ENCODE results near the gene MTMR1. TPM values are rescaled to one million over a fixed set of nuclear protein-coding genes. Genes with fewer than 3 reads are reported as not detected.

MTMR1 gene
- total RNA-seq, 1 experiment from 2014 or later: 23.6 TPM

DNA sequence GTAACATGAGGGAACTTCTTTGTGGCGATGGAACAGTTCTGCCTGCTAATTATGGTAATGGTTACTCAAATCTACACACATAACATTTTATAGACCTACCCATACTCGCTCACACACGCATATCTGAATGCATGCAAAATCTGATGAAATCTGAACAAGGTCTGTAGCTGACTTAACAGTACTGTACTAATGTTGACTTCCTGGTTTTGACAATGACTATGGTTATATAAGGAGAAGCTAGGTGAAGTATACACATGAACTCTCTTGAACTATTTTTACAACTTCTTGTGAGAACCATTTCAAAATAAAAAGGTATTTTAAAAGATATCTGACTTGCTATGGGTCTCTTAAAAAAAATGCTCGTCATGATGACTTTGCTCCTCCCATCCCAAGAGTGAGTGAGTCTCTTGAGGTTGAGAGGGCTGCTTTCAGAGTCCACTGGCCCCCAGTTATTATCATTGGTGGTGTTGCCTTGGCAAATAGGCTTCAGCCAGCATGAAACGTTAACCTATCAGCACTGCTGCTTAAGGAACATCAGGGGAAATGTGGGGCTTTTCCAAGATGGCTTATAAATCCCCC is 99.8 kb downstream of the MTMR1 start:
- intact Hi-C loops (cut with micrococcal nuclease; ENCODE audit: unreplicated experiment): no loop called here
- no peaks in the 10 kb centered on the region for H3K9me3 ChIP-seq (ENCODE audit: low read depth, low read length, poor library complexity, severe bottlenecking)

DNA sequence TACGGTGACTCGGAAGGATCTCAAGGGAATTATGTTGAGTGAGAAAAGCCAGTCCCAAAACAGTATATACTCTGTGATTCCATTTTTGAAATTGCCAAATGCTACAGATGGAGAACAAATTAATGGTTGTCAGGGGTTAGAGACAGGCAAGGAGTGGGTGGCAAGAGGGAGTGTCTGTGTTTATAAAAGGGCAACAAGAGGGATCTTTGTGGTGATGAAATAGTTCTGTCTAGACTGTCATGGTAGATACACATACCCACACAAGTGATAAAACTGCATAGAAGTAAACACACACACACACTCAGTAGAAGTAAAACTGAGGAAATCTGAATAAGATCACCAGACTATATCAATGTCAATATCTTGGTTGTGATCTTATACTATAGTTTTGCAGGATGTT is 112.5 kb downstream of the MTMR1 start:
- Histone ChIP-seq H3K36me3 (ENCODE audit: insufficient read depth, low read length, poor library complexity, severe bottlenecking) (no peaks in the 10 kb centered on the region), H3K4me1 (ENCODE audit: insufficient read depth, low read length, poor library complexity, severe bottlenecking) (no peaks in the 10 kb centered on the region), H3K27me3 (replicated peaks; ENCODE audit: insufficient read depth, low read depth, low read length, poor library complexity) (no peaks in the 10 kb centered on the region), H3K4me3 (ENCODE audit: low read depth, low read length, poor library complexity, severe bottlenecking) (no peak overlapping the region), H3K27ac (ENCODE audit: low read depth, low read length, poor library complexity, severe bottlenecking) (no peak overlapping the region), H3K9me3 (ENCODE audit: low read depth, low read length, poor library complexity, severe bottlenecking) (no peaks in the 10 kb centered on the region)
- intact Hi-C loops (cut with micrococcal nuclease; ENCODE audit: unreplicated experiment): no loop called here
- POLR2A ChIA-PET (ENCODE audit: low non-redundant PET): no interaction called here
- DNase-seq (ENCODE audit: low spot score): no peak
- no peak for TF ChIP-seq EZH2 (IDR thresholded peaks at IDR 0.05; ENCODE audit: borderline replicate concordance, low read depth, low read length, poor library complexity, severe bottlenecking)
- TF ChIP-seq, protein P1, sequence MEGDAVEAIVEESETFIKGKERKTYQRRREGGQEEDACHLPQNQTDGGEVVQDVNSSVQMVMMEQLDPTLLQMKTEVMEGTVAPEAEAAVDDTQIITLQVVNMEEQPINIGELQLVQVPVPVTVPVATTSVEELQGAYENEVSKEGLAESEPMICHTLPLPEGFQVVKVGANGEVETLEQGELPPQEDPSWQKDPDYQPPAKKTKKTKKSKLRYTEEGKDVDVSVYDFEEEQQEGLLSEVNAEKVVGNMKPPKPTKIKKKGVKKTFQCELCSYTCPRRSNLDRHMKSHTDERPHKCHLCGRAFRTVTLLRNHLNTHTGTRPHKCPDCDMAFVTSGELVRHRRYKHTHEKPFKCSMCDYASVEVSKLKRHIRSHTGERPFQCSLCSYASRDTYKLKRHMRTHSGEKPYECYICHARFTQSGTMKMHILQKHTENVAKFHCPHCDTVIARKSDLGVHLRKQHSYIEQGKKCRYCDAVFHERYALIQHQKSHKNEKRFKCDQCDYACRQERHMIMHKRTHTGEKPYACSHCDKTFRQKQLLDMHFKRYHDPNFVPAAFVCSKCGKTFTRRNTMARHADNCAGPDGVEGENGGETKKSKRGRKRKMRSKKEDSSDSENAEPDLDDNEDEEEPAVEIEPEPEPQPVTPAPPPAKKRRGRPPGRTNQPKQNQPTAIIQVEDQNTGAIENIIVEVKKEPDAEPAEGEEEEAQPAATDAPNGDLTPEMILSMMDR (conservative IDR thresholded peaks at IDR 0.05; ENCODE audit: low read depth, low read length): no peak
- CTCF ChIA-PET: no interaction called here
- BruUV-seq (replicated peaks): no TSS peak

More for the DNA sequence above, 99.8 kb downstream of the MTMR1 start:
- DNase-seq (ENCODE audit: low spot score): no peak
- no peak overlapping the region for H3K4me3 ChIP-seq (ENCODE audit: low read depth, low read length, poor library complexity, severe bottlenecking)
- ChIA-PET POLR2A (ENCODE audit: low non-redundant PET) (no interaction called here), CTCF (no interaction called here)
- H3K36me3 ChIP-seq (ENCODE audit: insufficient read depth, low read length, poor library complexity, severe bottlenecking): no peaks in the 10 kb centered on the region
- H3K27me3 ChIP-seq (replicated peaks; ENCODE audit: insufficient read depth, low read depth, low read length, poor library complexity): no peaks in the 10 kb centered on the region
- no peaks in the 10 kb centered on the region for H3K4me1 ChIP-seq (ENCODE audit: insufficient read depth, low read length, poor library complexity, severe bottlenecking)
- BruUV-seq (replicated peaks): no TSS peak
- TF ChIP-seq EZH2 (IDR thresholded peaks at IDR 0.05; ENCODE audit: borderline replicate concordance, low read depth, low read length, poor library complexity, severe bottlenecking): no peak
- TF ChIP-seq, protein P1 (conservative IDR thresholded peaks at IDR 0.05; ENCODE audit: low read depth, low read length): no peak
- H3K27ac ChIP-seq (ENCODE audit: low read depth, low read length, poor library complexity, severe bottlenecking): no peak overlapping the region

GRCh38 chrX:150806827-150807226 is 113.6 kb downstream of the MTMR1 start:
- H3K36me3 ChIP-seq (ENCODE audit: insufficient read depth, low read length, poor library complexity, severe bottlenecking): no peaks in the 10 kb centered on the region
- H3K27me3 ChIP-seq (replicated peaks; ENCODE audit: insufficient read depth, low read depth, low read length, poor library complexity): no peaks in the 10 kb centered on the region
- DNase-seq (ENCODE audit: low spot score): no peak
- intact Hi-C loops (cut with micrococcal nuclease; ENCODE audit: unreplicated experiment): no loop called here
- TF ChIP-seq, protein P1 (conservative IDR thresholded peaks at IDR 0.05; ENCODE audit: low read depth, low read length): no peak
- TF ChIP-seq EZH2 (IDR thresholded peaks at IDR 0.05; ENCODE audit: borderline replicate concordance, low read depth, low read length, poor library complexity, severe bottlenecking): no peak
- CTCF ChIA-PET: no interaction called here
- H3K4me1 ChIP-seq (ENCODE audit: insufficient read depth, low read length, poor library complexity, severe bottlenecking): no peaks in the 10 kb centered on the region
- POLR2A ChIA-PET (ENCODE audit: low non-redundant PET): no interaction called here
- BruUV-seq (replicated peaks): no TSS peak
- no peak overlapping the region for H3K27ac ChIP-seq (ENCODE audit: low read depth, low read length, poor library complexity, severe bottlenecking)
- H3K9me3 ChIP-seq (ENCODE audit: low read depth, low read length, poor library complexity, severe bottlenecking): no peaks in the 10 kb centered on the region
- H3K4me3 ChIP-seq (ENCODE audit: low read depth, low read length, poor library complexity, severe bottlenecking): no peak overlapping the region

All from A673 (cell line).